ENCODE data around the gene GPR137. TPM values are rescaled to one million over a fixed set of nuclear protein-coding genes. Genes with fewer than 3 reads are reported as not detected.

The GPR137 gene
- total RNA-seq, 1 donor from 2014 or later = 56.5 TPM

- Mint-ChIP-seq H3K36me3 (ENCODE audit: insufficient read depth) (peaks cover 2% of the 10 kb centered on the region), H3K27me3 (peaks cover 74% of the 10 kb centered on the region)
Measured at GRCh38 chr11:64298966-64299846, 13.6 kb downstream of the GPR137 start.

GRCh38 chr11:64299847-64300648 is 14.4 kb downstream of the GPR137 start, which contains the start of gene CATSPERZ:
TSS of gene CATSPERZ (plus strand) at chr11:64300358. CDS start at chr11:64300411, 53 bp downstream.
- Mint-ChIP-seq H3K9me3 (ENCODE audit: low read depth) (no peaks in the 10 kb centered on the region), H3K4me3 (ENCODE audit: low read depth) (peak within 1 kb of the TSS; percentile 58), H3K27ac (peak within 1 kb of the TSS; percentile 82), H3K27me3 (peaks cover 69% of the 10 kb centered on the region), H3K4me1 (ENCODE audit: low read depth) (peaks cover 7% of the 10 kb centered on the region), H3K36me3 (ENCODE audit: insufficient read depth) (peaks cover under 1% of the 10 kb centered on the region)
- TF ChIP-seq CTCF (IDR thresholded peaks at IDR 0.05; ENCODE audit: unreplicated experiment) = no peak
- DNase-seq (ENCODE audit: low spot score, unreplicated experiment) = no peak

More at GRCh38 chr11:64298966-64299846, 13.6 kb downstream of the GPR137 start:
- DNase-seq (ENCODE audit: low spot score, unreplicated experiment) = no peak
- peaks cover 5% of the 10 kb centered on the region for H3K4me1 Mint-ChIP-seq (ENCODE audit: low read depth)
- no peak for TF ChIP-seq CTCF (IDR thresholded peaks at IDR 0.05; ENCODE audit: unreplicated experiment)
- H3K9me3 Mint-ChIP-seq (ENCODE audit: low read depth) = no peaks in the 10 kb centered on the region
- no peak overlapping the region for H3K4me3 Mint-ChIP-seq (ENCODE audit: low read depth)
- no peak overlapping the region for H3K27ac Mint-ChIP-seq

GRCh38 chr11:64303109-64304031 is 17.7 kb downstream of the GPR137 start:
- DNase-seq (ENCODE audit: low spot score, unreplicated experiment) = no peak
- peaks cover 36% of the 10 kb centered on the region for H3K27me3 Mint-ChIP-seq
- no peaks in the 10 kb centered on the region for H3K9me3 Mint-ChIP-seq (ENCODE audit: low read depth)
- H3K36me3 Mint-ChIP-seq (ENCODE audit: insufficient read depth) = no peaks in the 10 kb centered on the region
- no peak overlapping the region for H3K4me3 Mint-ChIP-seq (ENCODE audit: low read depth)
- no peak for TF ChIP-seq CTCF (IDR thresholded peaks at IDR 0.05; ENCODE audit: unreplicated experiment)
- peaks cover 14% of the 10 kb centered on the region for H3K4me1 Mint-ChIP-seq (ENCODE audit: low read depth)
- H3K27ac Mint-ChIP-seq = no peak overlapping the region

- TF ChIP-seq CTCF (IDR thresholded peaks at IDR 0.05; ENCODE audit: unreplicated experiment) = no peak
- no peak for DNase-seq (ENCODE audit: low spot score, unreplicated experiment)
- H3K27ac Mint-ChIP-seq = no peak overlapping the region
- no peaks in the 10 kb centered on the region for H3K36me3 Mint-ChIP-seq (ENCODE audit: insufficient read depth)
- H3K27me3 Mint-ChIP-seq = peaks cover 30% of the 10 kb centered on the region
- no peaks in the 10 kb centered on the region for H3K9me3 Mint-ChIP-seq (ENCODE audit: low read depth)
- H3K4me1 Mint-ChIP-seq (ENCODE audit: low read depth) = peaks cover 14% of the 10 kb centered on the region
- no peak overlapping the region for H3K4me3 Mint-ChIP-seq (ENCODE audit: low read depth)
Measured at GRCh38 chr11:64304032-64304315, 18.3 kb downstream of the GPR137 start.

Data from progenitor cell of endocrine pancreas (in vitro differentiated cells).